AG09309 (cell line): ENCODE data around the gene CORO1C.

ENCODE experiments used
- DNase-seq: peaks from one replicate; pipeline ENCODE4 v3.0.0-alpha.2; 2010; ENCODE audit warnings: low read depth
- H3K4me3 ChIP-seq: 2 replicates; pipeline ENCODE4 v1.5.1; 2011; ENCODE audit warnings: mild to moderate bottlenecking, low read depth, low read length, moderate library complexity; ENCODE audit not compliant: control insufficient read depth
- TF ChIP-seq, protein P1 (sequence below): IDR thresholded peaks from 2 replicates; pipeline ENCODE4 v1.5.1; 2011; ENCODE audit warnings: mild to moderate bottlenecking, low read depth, low read length, inconsistent platforms; ENCODE audit not compliant: insufficient read depth, control insufficient read depth; ENCODE audit errors: missing control alignments

Gene CORO1C

DNA sequence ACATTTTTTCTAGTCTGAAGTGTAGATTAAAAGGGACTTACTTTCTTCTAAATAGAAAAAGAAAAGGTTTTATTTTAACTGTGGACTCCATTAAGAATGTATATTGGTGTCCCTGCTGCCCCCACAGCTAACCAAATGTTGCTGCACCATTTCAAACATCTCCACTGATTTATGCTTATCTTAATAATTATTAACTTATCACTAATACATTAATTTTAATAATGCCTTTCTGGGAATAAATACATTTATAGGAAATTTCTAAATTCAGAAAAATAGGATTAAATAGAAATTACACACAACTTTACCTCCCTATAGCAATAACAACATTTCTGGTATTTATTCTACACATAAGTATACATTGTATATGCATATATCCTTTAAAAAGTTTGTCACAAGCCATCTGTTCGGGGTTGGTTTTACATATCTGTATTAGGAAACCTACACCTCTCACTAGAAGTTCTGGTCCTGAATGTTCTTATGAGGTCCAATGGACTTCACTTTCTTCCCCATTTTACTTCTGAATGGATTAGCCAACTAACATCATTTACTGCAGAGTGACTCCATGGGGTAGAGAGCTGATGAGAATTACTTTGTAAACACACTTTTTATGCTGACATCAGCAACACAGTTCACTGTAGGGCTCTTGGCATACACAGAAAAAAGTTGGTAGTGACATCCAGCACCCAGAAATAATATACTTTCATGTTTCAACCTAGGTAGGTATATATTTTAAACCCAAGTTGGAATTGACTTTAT is 88.2 kb downstream of the CORO1C start:
- TF ChIP-seq, protein P1, sequence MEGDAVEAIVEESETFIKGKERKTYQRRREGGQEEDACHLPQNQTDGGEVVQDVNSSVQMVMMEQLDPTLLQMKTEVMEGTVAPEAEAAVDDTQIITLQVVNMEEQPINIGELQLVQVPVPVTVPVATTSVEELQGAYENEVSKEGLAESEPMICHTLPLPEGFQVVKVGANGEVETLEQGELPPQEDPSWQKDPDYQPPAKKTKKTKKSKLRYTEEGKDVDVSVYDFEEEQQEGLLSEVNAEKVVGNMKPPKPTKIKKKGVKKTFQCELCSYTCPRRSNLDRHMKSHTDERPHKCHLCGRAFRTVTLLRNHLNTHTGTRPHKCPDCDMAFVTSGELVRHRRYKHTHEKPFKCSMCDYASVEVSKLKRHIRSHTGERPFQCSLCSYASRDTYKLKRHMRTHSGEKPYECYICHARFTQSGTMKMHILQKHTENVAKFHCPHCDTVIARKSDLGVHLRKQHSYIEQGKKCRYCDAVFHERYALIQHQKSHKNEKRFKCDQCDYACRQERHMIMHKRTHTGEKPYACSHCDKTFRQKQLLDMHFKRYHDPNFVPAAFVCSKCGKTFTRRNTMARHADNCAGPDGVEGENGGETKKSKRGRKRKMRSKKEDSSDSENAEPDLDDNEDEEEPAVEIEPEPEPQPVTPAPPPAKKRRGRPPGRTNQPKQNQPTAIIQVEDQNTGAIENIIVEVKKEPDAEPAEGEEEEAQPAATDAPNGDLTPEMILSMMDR, result no peak
- no peak for DNase-seq
- H3K4me3 ChIP-seq, result no peak overlapping the region

DNA sequence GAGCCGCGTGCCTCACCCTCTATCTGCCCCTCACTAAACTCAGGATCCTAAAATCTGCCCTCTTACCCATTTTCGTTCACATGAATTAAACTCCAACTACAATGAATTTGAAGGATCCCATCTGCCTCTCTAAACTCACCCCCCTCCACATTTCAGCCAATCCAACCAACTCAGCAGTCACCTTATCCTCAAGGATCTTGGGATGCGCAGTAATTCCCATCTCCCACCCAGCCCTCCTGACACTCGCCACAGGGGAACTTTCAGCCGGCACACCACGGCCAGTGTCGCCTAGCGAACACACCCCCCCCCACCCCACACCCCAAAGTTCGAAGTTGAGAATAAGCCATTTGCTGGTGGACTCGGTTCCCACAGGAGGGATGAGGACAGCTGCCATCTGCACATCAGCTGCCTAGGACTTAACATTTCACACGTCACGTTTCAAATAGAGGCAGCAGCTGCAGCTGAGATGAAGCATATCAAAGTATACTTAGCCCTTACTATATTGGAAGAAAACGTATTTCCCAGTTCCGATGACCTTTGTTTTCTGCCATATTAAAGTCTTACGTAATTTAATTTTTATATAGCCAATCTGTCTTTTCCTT is 88.9 kb downstream of the CORO1C start:
- TF ChIP-seq, protein P1, result no peak
- no peak for DNase-seq
- H3K4me3 ChIP-seq, result no peak overlapping the region

DNA sequence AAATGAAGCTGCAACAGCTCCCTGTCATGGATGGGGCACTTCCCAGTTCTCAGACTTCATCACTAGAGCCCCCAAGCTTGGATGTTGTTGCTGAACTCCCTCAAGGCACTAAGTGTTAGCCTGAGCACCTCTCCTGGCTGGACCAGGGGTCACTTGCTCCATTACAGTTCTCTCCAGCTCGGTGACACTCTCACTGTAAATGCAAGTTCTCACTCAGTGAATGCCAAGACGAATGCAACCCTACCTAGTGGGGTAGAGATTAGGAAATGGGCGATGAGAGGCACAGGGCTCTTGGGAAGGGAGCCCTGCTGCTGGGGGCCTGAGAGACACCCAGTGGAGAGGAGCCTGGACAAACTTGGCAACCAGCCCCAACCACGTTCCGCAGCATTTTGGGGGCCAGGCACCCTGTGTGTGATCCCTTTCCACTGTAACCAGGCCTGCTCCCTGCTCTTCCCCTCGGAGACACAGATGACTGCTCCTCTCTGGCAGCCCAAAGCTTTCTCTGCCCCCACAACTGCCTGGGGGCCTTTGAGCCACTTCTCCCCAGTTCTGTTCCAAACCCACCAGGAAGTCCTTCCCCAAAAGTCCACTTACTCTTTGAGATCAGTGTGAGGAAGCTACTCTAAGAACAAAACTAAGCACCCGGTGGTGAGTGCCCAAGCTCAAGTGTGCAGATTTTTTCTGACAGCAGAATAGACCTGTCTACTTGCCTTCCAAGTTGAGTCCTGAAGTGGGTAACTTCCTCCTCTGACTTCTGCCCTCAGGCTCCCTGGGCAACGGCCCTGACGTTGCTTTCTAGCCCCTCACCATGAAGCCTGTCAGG is 89.7 kb downstream of the CORO1C start:
- DNase-seq, result no peak
- no peak overlapping the region for H3K4me3 ChIP-seq
- TF ChIP-seq, protein P1, result no peak

DNA sequence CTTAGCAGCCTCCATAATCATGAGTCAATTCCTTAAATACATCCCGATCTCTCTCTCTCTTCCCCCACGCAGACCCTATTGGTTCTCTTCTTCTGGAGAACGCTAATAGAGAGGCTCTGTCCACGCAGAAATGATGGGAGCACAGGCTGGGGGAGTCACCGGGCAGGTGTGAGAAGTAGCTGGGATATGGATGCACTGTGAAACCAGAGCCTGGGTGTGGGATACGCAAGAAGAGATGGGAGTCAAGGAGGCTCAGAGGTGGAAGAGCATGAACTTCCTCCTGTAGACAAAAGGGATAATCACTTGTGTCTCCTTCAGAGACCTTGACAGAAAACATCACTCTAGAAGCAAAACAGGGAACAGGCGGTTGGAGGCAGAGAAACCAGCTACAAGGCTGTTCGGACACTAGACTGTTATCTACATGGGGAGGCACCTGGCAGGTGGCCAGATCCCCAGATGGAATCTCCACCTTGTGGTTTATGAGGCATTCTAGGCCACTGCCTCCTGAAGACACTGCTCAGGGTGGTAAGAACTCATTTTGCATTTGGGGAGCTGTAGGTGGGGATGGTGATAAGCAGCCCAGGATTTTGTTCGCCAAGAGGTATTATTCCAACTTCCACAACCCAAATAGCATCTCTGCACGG is 90.4 kb downstream of the CORO1C start:
- TF ChIP-seq, protein P1, result no peak
- no peak for DNase-seq

DNA sequence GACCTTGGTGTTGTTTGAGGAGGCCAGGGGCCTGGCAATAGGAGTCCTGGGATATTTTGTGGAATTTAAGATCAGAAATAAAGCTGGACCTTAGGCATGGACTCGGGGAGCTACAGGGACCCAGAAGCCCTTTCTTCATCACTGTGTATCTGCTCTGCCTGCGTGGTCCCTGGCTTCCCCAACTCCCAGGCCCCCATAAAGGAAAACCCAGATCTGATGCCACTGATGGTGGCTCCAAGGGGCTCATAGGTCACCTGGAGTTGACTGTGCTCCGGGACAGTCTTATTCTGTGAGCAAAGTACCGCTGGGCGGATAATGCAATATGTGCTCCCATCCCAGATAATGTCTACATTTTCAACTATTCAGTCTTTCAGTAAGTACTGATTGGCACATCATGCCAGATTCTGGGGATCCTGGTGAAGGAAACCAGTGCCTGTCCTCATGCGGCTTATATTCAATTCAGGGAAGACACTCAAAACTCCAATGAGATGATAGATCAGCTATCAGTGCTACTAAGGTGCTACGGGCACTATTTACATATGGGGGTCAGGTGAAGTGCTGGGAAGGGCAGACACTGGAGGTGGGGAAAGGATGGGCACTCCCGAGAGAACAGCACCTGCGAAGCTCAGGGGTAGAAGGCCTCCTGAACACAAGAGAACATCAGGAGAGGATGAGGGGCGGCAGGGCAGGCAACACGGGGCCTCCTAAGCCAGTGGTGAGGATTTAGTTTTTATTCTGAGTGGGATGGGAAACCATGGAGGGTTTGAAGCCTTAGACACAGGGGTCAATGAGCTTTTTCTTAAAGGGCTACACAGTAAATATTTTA is 92.1 kb downstream of the CORO1C start:
- H3K4me3 ChIP-seq, result no peak overlapping the region
- no peak for DNase-seq

More for the DNA sequence above, 90.4 kb downstream of the CORO1C start:
- H3K4me3 ChIP-seq, result no peak overlapping the region

More for the DNA sequence above, 92.1 kb downstream of the CORO1C start:
- TF ChIP-seq, protein P1, result no peak
